Measurements from ENCODE around the gene FAM169A.
A peak's percentile ranks its signal among the peaks of the same experiment; 100 is the strongest.
"Not testable (repeated sequence)": the region's sequence is repeated elsewhere in the genome, so short reads cannot be mapped to it uniquely, and the experiment has no call there.

FAM169A gene

GRCh38 chr5:74801941-74802340, 64.2 kb downstream of the FAM169A start:
- DNase-seq (ENCODE audit: low read depth in 2 of 3, low spot score in 2 of 3), result no peak

- DNase-seq (ENCODE audit: low read depth in 2 of 3, low spot score in 2 of 3), result no peak
Measured at GRCh38 chr5:74801197-74801596, 65.0 kb downstream of the FAM169A start.

GRCh38 chr5:74798977-74799911, 66.9 kb downstream of the FAM169A start:
- DNase-seq (ENCODE audit: low read depth in 2 of 3, low spot score in 2 of 3), result no peak

GRCh38 chr5:74791669-74792068, 74.5 kb downstream of the FAM169A start:
- DNase-seq (ENCODE audit: low read depth in 2 of 3, low spot score in 2 of 3), result not testable (repeated sequence)

- DNase-seq (ENCODE audit: low read depth in 2 of 3, low spot score in 2 of 3), result no peak
Measured at GRCh38 chr5:74787424-74787823, 78.8 kb downstream of the FAM169A start.

- no peak for DNase-seq (ENCODE audit: low read depth in 2 of 3, low spot score in 2 of 3)
Measured at GRCh38 chr5:74786851-74787250, 79.3 kb downstream of the FAM169A start.

GRCh38 chr5:74778609-74779008, 87.6 kb downstream of the FAM169A start:
- no peak for DNase-seq (ENCODE audit: low read depth in 2 of 3, low spot score in 2 of 3)

- no peak for DNase-seq (ENCODE audit: low read depth in 2 of 3, low spot score in 2 of 3)
Measured at GRCh38 chr5:74772359-74772758, 93.8 kb downstream of the FAM169A start.

- no peak for DNase-seq (ENCODE audit: low read depth in 2 of 3, low spot score in 2 of 3)
Measured at GRCh38 chr5:74767579-74767913, 98.6 kb downstream of the FAM169A start.

- DNase-seq (ENCODE audit: low read depth in 2 of 3, low spot score in 2 of 3), result peak; percentile 75 to 80 (median 79)
Measured at GRCh38 chr5:74766849-74767578, 99.2 kb downstream of the FAM169A start, which contains the start of the genes GFM2 and NSA2. TSS of gene GFM2 (minus strand) at chr5:74767117. CDS start at chr5:74763742, 3,375 bp downstream. TSS of gene NSA2 (plus strand) at chr5:74767249. CDS start at chr5:74767361, 112 bp downstream.

- DNase-seq (ENCODE audit: low read depth in 2 of 3, low spot score in 2 of 3), result no peak
Measured at GRCh38 chr5:74766418-74766848, 99.8 kb downstream of the FAM169A start.

GRCh38 chr5:74765929-74766328, 100.3 kb downstream of the FAM169A start:
- no peak for DNase-seq (ENCODE audit: low read depth in 2 of 3, low spot score in 2 of 3)

- DNase-seq (ENCODE audit: low read depth in 2 of 3, low spot score in 2 of 3), result no peak
Measured at GRCh38 chr5:74765201-74765600, 101.0 kb downstream of the FAM169A start.

- DNase-seq (ENCODE audit: low read depth in 2 of 3, low spot score in 2 of 3), result no peak
Measured at GRCh38 chr5:74763504-74763903, 102.7 kb downstream of the FAM169A start.

- DNase-seq (ENCODE audit: low read depth in 2 of 3, low spot score in 2 of 3), result no peak
Measured at GRCh38 chr5:74762599-74762998, 103.6 kb downstream of the FAM169A start.

- no peak for DNase-seq (ENCODE audit: low read depth in 2 of 3, low spot score in 2 of 3)
Measured at GRCh38 chr5:74761241-74761640, 104.9 kb downstream of the FAM169A start.

GRCh38 chr5:74748742-74749141, 117.4 kb downstream of the FAM169A start:
- DNase-seq (ENCODE audit: low read depth in 2 of 3, low spot score in 2 of 3), result not testable (repeated sequence)

- no peak for DNase-seq (ENCODE audit: low read depth in 2 of 3, low spot score in 2 of 3)
Measured at GRCh38 chr5:74738406-74738805, 127.8 kb downstream of the FAM169A start.

- DNase-seq (ENCODE audit: low read depth in 2 of 3, low spot score in 2 of 3), result no peak
Measured at GRCh38 chr5:74736759-74737158, 129.4 kb downstream of the FAM169A start.

Measured in activated CD8-positive, alpha-beta memory T cell treated with anti-CD3 and anti-CD28 coated beads for 48 hours (primary cell).